HFF-Myc (cell line): Measurements from ENCODE around the gene AARSD1.
A peak's percentile ranks its signal among the peaks of the same experiment; 100 is the strongest.
"Not testable (repeated sequence)": the region's sequence is repeated elsewhere in the genome, so short reads cannot be mapped to it uniquely, and the experiment has no call there.

Experiments used
- DNase-seq: peaks from one replicate; pipeline ENCODE4 v3.0.0-alpha.2; 2011; ENCODE audit warnings: low read depth; ENCODE audit errors: extremely low read depth
- H3K4me3 ChIP-seq: replicated peaks from 2 replicates; pipeline ENCODE4 v1.5.1; 2011; ENCODE audit warnings: low read depth, mild to moderate bottlenecking, control low read depth, low read length
- TF ChIP-seq, protein P1 (sequence below): IDR thresholded peaks from 2 replicates; pipeline ENCODE4 v1.5.1; 2012; ENCODE audit warnings: mild to moderate bottlenecking, low read depth, low read length, control low read depth; ENCODE audit errors: missing control alignments

Gene AARSD1

DNA sequence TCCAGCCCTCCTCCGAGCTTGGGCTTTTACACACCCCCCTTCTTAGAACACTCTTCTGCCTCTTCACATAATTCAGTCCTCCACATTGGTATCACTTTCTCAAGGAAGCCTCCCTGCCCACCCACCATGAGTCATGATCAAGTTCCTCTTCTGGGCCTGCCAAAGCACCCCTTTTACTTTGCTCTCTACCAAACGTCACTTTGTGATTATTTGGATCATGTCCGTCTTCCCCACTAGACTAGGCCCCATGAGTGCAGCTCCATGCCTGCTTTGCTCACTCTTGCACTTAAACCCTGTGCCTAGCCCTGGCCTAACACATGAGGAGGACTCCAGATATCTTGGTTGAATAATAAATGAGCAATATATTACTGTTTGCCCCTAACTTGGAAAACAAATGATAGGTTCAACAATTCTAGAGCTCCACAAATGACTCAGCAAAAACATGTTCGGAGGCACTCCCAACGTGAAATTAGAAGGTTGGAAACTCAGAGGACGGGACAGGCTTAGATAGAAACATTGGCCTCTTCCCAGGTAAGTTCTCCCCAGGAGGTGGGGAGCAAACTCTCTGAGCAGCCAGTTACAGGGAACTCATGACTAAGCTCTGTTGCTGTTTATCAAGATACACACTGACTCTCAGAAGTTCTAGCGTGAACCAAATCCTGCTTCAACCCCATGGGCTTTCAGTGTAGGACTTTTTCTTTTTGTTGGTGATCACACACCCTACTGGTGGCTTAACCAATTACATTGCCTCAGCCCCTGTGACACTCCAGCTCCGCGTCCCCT lies 35.3 kb downstream of the AARSD1 start:
- TF ChIP-seq, protein P1, sequence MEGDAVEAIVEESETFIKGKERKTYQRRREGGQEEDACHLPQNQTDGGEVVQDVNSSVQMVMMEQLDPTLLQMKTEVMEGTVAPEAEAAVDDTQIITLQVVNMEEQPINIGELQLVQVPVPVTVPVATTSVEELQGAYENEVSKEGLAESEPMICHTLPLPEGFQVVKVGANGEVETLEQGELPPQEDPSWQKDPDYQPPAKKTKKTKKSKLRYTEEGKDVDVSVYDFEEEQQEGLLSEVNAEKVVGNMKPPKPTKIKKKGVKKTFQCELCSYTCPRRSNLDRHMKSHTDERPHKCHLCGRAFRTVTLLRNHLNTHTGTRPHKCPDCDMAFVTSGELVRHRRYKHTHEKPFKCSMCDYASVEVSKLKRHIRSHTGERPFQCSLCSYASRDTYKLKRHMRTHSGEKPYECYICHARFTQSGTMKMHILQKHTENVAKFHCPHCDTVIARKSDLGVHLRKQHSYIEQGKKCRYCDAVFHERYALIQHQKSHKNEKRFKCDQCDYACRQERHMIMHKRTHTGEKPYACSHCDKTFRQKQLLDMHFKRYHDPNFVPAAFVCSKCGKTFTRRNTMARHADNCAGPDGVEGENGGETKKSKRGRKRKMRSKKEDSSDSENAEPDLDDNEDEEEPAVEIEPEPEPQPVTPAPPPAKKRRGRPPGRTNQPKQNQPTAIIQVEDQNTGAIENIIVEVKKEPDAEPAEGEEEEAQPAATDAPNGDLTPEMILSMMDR, result peak; percentile 50
- DNase-seq, result peak; percentile 48
- no peak overlapping the region for H3K4me3 ChIP-seq

DNA sequence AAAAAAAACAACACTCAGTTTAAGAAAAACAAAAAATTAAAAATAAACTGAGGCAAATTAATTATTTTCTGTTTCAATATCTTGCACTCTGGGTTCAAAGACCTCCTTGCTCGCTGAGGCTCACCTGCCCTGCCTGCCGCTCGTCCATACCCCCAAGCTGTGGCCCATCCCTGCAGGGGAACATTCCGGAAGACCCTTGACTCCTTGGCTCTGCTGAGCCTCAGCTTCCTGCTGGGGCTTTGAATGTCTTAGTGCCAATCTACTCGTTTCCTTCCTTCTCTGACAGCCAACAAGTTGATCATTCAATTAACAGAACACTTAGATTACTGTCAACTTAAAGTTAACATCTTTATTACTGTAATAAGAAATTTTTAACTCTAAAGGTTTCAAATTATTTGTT lies 39.4 kb downstream of the AARSD1 start:
- TF ChIP-seq, protein P1, result no peak
- DNase-seq, result no peak
- H3K4me3 ChIP-seq, result no peak overlapping the region

DNA sequence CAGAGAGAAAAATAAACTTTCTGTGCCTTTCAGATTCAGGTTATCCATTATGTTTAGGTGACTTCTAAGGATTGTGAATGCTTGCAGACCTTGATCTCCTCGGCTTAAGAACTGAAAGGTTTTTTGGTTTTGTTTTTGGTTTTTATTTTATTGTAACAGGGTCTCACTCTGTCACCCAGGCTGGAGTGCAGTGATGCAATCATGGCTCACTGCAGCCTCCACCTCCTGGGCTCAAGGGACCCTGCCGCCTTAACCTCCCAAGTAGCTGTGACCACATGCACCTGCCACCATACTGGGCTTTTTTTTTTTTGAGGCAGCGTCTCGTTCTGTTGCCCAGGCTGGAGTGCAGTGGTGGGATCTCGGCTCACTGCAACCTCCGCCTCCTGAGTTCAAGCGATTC lies 40.8 kb downstream of the AARSD1 start:
- DNase-seq, H3K4me3 ChIP-seq: not testable (repeated sequence)

DNA sequence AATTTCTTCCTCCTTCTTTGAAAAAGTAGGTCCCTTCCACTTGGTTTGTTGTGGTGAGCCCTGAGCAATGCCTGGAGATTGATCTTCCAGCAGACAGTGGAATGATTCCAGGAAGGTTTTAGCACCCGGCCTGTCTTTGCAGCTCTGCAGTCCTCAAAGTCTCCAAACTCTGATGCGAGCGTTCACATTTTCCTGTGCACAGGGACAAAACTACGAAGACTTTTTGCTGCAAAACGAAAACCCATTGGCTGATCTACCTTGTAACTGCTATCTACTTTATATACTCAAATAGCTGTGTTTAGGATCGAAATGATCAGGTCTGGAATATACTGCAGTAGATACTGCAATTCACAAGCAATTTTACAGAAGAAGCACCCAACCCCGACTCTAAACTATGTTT lies 42.0 kb downstream of the AARSD1 start:
- DNase-seq, result no peak
- TF ChIP-seq, protein P1, result no peak
- H3K4me3 ChIP-seq, result no peak overlapping the region

DNA sequence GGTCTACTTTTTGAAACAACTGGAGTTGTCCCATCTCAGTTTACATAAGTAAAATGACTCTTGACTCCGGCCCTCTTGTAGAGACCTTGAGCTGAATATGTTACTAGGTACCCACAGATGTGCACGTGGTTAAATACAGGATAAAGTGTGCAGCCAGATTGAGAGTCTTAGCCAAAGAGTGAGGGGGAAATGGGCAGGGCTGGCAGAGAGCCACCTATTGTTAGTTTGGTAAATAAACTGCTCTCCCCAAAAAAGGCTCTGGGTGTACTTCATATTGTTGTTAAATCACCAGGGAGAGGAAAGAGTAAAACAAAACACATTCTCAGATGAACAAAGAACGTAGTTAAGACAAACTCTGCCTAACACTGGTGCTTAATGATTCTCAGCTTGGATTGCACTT lies 43.3 kb downstream of the AARSD1 start:
- H3K4me3 ChIP-seq, result no peak overlapping the region
- DNase-seq, result no peak
- TF ChIP-seq, protein P1, result no peak

DNA sequence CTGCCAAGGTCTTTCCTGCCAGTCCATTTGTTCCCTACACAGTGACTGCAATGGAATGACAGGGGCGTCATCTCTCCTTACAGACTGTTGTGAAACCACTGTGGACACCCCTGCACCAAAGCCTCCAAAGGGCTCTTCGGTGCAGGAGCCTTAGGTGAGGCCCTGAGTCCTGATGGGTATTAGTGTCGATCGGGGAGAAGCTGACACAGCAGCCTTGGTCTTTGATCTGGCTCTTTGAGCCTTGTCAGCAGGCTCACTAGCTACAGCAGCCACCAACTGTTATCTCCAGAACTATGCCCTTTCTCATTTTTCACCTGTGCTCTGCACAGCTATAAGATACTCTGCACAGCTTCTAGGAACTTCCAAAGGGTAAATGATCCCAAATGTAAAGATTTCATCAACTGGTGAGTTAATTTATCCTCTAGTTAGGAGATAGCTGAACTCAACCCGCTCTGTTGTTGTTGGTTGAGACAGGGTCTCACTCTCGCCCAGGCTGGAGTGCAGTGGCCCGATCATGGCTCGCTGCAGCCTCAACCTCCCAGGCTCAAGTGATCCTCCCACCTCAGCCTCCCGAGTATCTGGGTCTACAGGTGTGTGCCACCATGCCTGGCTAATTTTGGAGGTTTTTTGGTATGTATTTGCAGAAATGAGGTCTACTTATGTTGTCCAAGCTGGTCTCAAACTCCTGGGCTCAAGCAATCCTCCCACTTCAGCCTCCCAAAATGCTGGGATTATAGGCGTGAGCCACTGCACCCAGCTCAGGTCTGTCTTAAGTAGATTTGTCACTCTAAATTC lies 44.0 kb downstream of the AARSD1 start:
- H3K4me3 ChIP-seq, result no peak overlapping the region
- no peak for DNase-seq
- TF ChIP-seq, protein P1, result no peak

DNA sequence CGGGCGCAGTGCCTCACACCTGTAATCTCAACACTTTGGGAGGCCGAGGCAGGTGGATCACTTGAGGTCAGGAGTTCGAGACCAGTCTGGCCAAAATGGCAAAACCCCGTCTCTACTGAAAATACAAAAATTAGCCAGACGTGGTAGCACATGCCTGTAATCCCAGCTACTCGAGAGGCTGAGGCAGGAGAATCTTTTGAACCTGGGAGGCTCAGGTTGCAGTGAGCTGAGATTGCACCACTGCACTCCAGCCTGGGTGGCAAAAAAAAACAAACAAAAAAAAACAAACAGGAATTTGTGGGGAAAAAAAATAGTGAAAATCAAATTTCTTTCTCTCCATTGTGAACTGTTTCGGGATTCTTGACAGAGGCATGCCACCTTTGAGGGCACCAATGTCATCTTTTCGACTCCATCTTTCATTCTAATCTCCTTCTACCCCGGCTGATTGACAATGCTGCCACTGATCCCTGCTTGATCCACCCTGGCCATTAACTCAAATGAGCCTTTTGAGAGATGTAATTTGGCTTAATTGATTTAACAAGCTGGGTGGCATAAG lies 44.7 kb downstream of the AARSD1 start:
- DNase-seq, H3K4me3 ChIP-seq: not testable (repeated sequence)
